WERI-Rb-1 (cell line): ENCODE results near the gene GATA6.

Source experiments
- DNase-seq: peaks from one replicate; pipeline ENCODE4 v3.0.0-alpha.2; 2020
- H3K27ac ChIP-seq: fragments of 250-450 bp; sonication (Bioruptor Pico); 2 replicates; pipeline ENCODE4 v1.5.1; 2020; ENCODE audit warnings: mild to moderate bottlenecking, moderate library complexity
- H3K27me3 ChIP-seq: fragments of 250-450 bp; sonication (Bioruptor Pico); 2 replicates; pipeline ENCODE4 v1.5.1; 2021; ENCODE audit warnings: mild to moderate bottlenecking, low read depth, moderate library complexity; ENCODE audit not compliant: insufficient read depth, severe bottlenecking
- H3K36me3 ChIP-seq: fragments of 250-450 bp; sonication (Bioruptor Pico); 2 replicates; pipeline ENCODE4 v1.5.1; 2020; ENCODE audit warnings: mild to moderate bottlenecking, moderate library complexity
- H3K4me3 ChIP-seq: 2 replicates; pipeline ENCODE4 v1.5.1; 2011; ENCODE audit warnings: low read depth, mild to moderate bottlenecking, control low read depth, low read length
- H3K9me3 ChIP-seq: fragments of 250-450 bp; sonication (Bioruptor Pico); 2 replicates; pipeline ENCODE4 v1.5.1; 2021; ENCODE audit warnings: mild to moderate bottlenecking, moderate library complexity; ENCODE audit not compliant: severe bottlenecking
- TF ChIP-seq, protein P1 (sequence below): IDR thresholded peaks from 2 replicates; pipeline ENCODE4 v1.5.1; 2011; ENCODE audit warnings: low read depth, mild to moderate bottlenecking, control low read depth, inconsistent platforms, low read length

Gene GATA6

DNA sequence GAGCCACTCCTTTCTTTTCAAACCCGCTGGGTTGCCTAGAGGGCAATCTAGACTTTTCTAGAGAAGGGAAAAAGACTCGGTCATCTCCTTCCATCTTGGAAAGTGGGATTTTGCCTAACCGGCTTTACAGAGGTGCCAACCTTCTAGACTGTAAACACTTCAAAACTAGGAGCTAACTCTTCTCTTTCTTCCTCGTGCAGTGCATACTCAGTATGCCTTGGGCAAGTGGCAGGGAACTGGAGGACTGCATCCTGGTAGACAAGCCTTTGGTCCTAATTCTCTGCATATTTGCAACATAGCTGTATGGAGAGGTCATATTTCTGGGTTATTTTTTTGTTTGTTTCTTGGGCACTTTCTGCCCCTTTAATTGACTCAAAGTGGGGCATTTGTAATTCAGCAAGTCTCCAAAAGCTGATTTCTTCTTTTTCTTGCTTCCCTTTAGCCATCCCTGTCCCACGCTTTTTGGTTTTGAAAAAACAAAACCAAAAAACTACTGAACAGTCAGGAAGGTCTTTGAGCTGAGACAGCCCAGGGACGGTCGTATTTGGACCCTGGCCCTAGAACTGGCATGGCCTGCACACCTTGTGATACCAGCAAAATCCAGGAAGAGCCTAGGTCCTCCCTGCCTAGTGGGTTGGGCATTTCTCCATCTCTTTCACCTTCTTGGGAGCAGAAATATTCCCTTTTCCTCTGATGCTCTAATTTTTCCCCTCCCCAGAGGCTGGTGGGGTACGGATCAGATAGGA lies 5.8 kb upstream of the GATA6 start:
- no peak overlapping the region for H3K27ac ChIP-seq
- DNase-seq, result no peak
- no peak overlapping the region for H3K4me3 ChIP-seq
- H3K36me3 ChIP-seq, result no peaks in the 10 kb centered on the region
- H3K9me3 ChIP-seq, result peaks cover 14% of the 10 kb centered on the region
- peaks cover 92% of the 10 kb centered on the region for H3K27me3 ChIP-seq
- TF ChIP-seq, protein P1, sequence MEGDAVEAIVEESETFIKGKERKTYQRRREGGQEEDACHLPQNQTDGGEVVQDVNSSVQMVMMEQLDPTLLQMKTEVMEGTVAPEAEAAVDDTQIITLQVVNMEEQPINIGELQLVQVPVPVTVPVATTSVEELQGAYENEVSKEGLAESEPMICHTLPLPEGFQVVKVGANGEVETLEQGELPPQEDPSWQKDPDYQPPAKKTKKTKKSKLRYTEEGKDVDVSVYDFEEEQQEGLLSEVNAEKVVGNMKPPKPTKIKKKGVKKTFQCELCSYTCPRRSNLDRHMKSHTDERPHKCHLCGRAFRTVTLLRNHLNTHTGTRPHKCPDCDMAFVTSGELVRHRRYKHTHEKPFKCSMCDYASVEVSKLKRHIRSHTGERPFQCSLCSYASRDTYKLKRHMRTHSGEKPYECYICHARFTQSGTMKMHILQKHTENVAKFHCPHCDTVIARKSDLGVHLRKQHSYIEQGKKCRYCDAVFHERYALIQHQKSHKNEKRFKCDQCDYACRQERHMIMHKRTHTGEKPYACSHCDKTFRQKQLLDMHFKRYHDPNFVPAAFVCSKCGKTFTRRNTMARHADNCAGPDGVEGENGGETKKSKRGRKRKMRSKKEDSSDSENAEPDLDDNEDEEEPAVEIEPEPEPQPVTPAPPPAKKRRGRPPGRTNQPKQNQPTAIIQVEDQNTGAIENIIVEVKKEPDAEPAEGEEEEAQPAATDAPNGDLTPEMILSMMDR, result no peak

DNA sequence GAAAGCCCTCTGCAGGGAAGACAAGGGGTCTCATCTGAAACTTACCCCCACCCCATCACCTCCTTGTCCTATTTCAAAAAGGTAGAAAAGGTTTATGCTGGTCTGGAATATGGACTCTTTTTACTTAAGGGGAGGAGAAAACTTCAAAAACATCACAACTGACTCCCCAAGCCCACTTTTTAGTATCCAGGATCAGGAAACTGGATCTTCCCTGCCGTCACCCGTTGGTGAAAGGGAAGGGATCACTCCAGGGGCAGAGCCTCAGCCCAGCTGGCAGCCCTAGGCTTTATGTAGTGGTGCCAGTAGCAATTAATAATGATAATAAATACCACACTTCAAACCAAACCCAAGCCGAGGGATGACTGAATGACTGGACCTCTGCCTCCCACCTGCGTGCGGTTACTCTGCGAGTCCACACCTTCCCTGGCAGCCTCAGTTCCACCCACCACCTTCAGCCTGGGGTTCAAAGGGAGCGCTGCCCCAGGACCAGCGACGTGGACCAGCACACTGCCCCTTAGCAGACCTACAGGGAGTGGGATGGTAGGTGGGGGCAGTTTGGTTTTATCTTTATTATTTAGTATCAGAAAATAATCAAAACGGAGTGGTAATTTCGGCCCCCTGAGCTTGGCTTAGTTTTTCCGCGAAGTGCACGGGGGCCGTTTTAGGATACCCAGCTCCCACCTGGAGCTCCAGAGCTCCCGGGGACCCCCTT lies 4.9 kb upstream of the GATA6 start:
- no peak overlapping the region for H3K4me3 ChIP-seq
- no peaks in the 10 kb centered on the region for H3K36me3 ChIP-seq
- TF ChIP-seq, protein P1, result no peak
- no peak for DNase-seq
- no peak overlapping the region for H3K27ac ChIP-seq
- peaks cover 14% of the 10 kb centered on the region for H3K9me3 ChIP-seq
- H3K27me3 ChIP-seq, result peaks cover 94% of the 10 kb centered on the region

DNA sequence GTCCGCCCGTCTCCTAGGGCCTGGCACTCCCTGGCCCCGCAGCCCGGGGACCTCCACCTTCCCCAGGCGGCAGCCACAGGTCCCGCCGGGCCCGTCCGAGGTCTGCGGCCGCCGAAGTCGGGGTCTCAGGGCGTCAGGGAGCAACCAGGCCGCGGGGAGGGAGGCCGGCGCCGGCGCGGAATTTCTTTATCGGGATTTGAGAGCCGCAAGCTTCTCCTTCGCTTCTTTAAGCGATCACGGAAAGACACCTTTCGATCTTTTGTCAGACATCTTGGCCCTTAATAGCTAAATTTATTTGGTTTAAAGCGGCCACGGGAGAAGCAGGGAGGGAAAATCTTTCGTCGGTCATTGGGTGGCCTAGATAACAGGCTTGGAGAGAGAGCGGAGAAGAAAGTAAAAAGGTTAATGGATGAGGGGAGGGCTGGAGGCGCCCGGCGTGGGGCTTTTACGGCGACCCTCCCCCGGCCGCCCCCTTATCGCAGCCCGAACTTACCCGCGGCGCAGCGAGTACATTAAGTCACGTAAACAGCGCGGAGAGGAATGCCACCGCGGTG lies 4.3 kb upstream of the GATA6 start:
- Histone ChIP-seq H3K4me3 (no peak overlapping the region), H3K27ac (no peak overlapping the region), H3K9me3 (peaks cover 14% of the 10 kb centered on the region), H3K27me3 (peaks cover 94% of the 10 kb centered on the region), H3K36me3 (no peaks in the 10 kb centered on the region)
- TF ChIP-seq, protein P1, result no peak
- no peak for DNase-seq

DNA sequence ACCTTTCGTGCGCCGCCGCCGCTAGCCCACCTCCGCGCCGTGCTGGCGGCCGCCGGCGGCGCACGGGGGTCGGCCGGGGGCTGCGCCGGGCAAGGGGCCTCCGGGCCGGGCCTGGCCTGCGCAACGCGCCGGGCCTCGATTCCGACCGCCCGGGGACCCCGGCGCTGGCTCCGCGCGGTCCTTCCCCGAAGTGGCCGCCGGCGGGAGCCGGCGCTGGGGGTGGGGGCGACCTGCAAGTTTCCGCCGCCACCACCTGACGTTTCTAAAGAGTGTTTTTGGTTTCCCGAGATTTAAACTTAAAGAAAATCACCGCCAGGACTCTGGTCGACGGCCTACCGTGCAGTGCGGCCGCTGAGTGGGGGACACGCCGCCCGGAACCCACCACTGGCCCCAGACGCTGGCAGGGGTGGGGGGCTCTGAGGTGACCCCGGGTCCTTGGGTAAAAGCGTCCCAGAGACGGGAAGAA lies 3.8 kb upstream of the GATA6 start:
- H3K4me3 ChIP-seq, result no peak overlapping the region
- TF ChIP-seq, protein P1, result no peak
- H3K27ac ChIP-seq, result no peak overlapping the region
- H3K9me3 ChIP-seq, result peaks cover 14% of the 10 kb centered on the region
- DNase-seq, result no peak
- H3K36me3 ChIP-seq, result no peaks in the 10 kb centered on the region
- H3K27me3 ChIP-seq, result peaks cover 94% of the 10 kb centered on the region

DNA sequence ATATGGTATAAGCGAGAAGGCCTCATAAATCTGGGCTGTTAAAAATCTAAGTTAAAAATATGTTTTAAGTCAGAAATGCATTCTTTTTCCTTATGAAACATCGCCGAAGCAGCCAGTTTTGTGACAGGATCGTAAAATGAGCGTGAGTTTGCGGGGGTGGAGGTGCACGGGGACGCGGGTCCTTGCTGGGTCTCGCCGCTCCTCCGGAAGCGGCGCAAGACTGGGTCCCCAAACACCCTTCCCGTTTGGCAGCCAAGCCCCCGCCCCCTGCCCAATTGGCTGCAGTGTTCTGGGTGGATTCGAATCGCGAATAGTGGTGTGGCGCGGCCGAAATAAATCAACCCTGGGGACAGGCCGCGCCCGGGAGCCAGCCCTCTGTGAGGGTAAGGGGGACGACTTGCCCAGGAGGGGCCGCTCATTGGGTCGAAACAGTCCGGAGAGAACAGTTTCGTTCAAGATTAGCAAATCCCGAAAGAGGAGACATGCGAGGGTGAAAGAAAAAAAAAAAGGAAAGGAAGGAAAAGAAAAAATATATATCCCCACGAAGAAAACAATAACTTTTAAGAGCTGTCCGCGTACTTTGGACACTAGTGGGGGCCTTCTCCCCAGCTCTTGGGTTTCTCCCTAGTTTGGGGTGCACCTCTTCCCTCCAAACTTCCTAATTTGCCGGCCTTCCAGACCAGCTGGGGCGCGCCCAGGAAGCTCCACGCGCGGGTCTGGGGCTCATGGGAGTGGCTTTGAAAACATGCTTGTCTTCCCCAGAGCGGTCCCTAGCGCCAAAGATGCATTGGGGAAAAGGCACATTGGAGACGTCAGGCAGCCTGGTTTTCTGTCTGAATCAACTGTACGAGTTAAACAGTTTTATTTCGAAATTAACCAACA lies 3.1 kb upstream of the GATA6 start:
- TF ChIP-seq, protein P1, result no peak
- H3K27me3 ChIP-seq, result peaks cover 94% of the 10 kb centered on the region
- no peak for DNase-seq

More for the DNA sequence above, 3.1 kb upstream of the GATA6 start:
- Histone ChIP-seq H3K4me3 (no peak overlapping the region), H3K36me3 (no peaks in the 10 kb centered on the region), H3K27ac (no peak overlapping the region), H3K9me3 (peaks cover 18% of the 10 kb centered on the region)
